ENCODE data around the gene PAK6.

The PAK6 gene

GRCh38 chr15:40256638-40257235 lies 17.9 kb downstream of the PAK6 start:
- no peak for DNase-seq (ENCODE audit: low read depth)

GRCh38 chr15:40257656-40258450 lies 19.0 kb downstream of the PAK6 start:
- DNase-seq (ENCODE audit: low read depth): no peak

- no peak for DNase-seq (ENCODE audit: low read depth)
Observed at GRCh38 chr15:40258544-40258943, 19.7 kb downstream of the PAK6 start.

- no peak for DNase-seq (ENCODE audit: low read depth)
Observed at GRCh38 chr15:40259021-40259420, 20.2 kb downstream of the PAK6 start.

- DNase-seq (ENCODE audit: low read depth): no peak
Observed at GRCh38 chr15:40263024-40263754, 24.3 kb downstream of the PAK6 start.

- DNase-seq (ENCODE audit: low read depth): no peak
Observed at GRCh38 chr15:40264321-40265153, 25.7 kb downstream of the PAK6 start.

- no peak for DNase-seq (ENCODE audit: low read depth)
Observed at GRCh38 chr15:40265355-40265754, 26.5 kb downstream of the PAK6 start.

- no peak for DNase-seq (ENCODE audit: low read depth)
Observed at GRCh38 chr15:40265875-40266274, 27.0 kb downstream of the PAK6 start.

GRCh38 chr15:40266828-40267304 lies 28.0 kb downstream of the PAK6 start:
- DNase-seq (ENCODE audit: low read depth): peak; percentile 68

GRCh38 chr15:40267670-40268069 lies 28.8 kb downstream of the PAK6 start:
- no peak for DNase-seq (ENCODE audit: low read depth)

- DNase-seq (ENCODE audit: low read depth): no peak
Observed at GRCh38 chr15:40269604-40270003, 30.7 kb downstream of the PAK6 start.

GRCh38 chr15:40270246-40270995 lies 31.6 kb downstream of the PAK6 start:
- DNase-seq (ENCODE audit: low read depth): no peak

- DNase-seq (ENCODE audit: low read depth): no peak
Observed at GRCh38 chr15:40271685-40272484, 33.0 kb downstream of the PAK6 start.

- no peak for DNase-seq (ENCODE audit: low read depth)
Observed at GRCh38 chr15:40272485-40273056, 33.7 kb downstream of the PAK6 start.

GRCh38 chr15:40273428-40273827 lies 34.6 kb downstream of the PAK6 start:
- no peak for DNase-seq (ENCODE audit: low read depth)

- DNase-seq (ENCODE audit: low read depth): peak; percentile 40
Observed at GRCh38 chr15:40274350-40275274, 35.7 kb downstream of the PAK6 start.

- no peak for DNase-seq (ENCODE audit: low read depth)
Observed at GRCh38 chr15:40275523-40275922, 36.7 kb downstream of the PAK6 start.

- DNase-seq (ENCODE audit: low read depth): no peak
Observed at GRCh38 chr15:40275954-40276353, 37.1 kb downstream of the PAK6 start.

GRCh38 chr15:40276927-40277326 lies 38.1 kb downstream of the PAK6 start:
- DNase-seq (ENCODE audit: low read depth): no peak
